AG09319 (cell line): ENCODE results near the gene SIGLEC1.

Experiments used
- DNase-seq: peaks from one replicate; pipeline ENCODE4 v3.0.0-alpha.2; 2010; ENCODE audit warnings: low read depth; ENCODE audit errors: extremely low read depth
- TF ChIP-seq, protein P1 (sequence below): IDR thresholded peaks from 2 replicates; pipeline ENCODE4 v1.5.1; 2011; ENCODE audit warnings: low read depth, mild to moderate bottlenecking, inconsistent platforms, low read length, moderate library complexity

SIGLEC1 gene

DNA sequence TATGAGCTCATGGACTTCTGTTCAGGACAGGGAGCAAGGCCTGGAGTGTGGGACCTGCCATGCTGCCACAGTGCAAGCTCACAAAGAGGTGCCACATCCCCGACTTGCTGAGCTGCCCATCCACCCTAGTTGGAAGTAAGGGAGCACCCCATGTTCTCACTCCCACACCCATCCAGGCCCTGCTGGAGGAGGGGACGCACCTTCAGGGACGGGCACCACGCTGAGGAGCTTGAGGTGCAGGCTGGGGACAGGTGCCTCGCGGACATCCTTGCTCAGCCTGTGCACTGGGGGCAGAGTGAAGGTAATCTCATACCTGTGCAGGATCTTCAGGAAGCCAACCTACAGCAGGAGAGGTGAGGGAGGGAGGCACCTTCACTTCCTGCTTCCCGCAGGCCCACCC is 42.9 kb upstream of the SIGLEC1 start:
- no peak for DNase-seq
- TF ChIP-seq, protein P1, sequence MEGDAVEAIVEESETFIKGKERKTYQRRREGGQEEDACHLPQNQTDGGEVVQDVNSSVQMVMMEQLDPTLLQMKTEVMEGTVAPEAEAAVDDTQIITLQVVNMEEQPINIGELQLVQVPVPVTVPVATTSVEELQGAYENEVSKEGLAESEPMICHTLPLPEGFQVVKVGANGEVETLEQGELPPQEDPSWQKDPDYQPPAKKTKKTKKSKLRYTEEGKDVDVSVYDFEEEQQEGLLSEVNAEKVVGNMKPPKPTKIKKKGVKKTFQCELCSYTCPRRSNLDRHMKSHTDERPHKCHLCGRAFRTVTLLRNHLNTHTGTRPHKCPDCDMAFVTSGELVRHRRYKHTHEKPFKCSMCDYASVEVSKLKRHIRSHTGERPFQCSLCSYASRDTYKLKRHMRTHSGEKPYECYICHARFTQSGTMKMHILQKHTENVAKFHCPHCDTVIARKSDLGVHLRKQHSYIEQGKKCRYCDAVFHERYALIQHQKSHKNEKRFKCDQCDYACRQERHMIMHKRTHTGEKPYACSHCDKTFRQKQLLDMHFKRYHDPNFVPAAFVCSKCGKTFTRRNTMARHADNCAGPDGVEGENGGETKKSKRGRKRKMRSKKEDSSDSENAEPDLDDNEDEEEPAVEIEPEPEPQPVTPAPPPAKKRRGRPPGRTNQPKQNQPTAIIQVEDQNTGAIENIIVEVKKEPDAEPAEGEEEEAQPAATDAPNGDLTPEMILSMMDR = no peak

DNA sequence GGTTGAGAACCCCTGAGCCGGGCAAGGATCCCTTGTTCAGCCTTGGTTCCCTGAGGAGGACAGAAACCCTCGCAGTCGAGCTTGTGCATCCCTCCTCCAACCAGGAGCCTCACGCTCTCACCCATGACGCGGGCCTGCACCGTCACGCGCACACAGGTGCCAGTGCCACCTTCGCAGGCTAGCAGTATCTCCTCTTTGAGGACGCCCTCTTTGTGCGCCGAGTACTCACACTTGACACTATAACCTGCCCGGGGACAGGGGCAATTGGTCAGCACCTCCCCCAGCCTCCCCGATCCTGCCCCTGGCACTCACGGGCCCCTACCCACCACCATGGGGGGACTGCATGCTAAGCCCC is 41.9 kb upstream of the SIGLEC1 start:
- TF ChIP-seq, protein P1 = no peak
- DNase-seq = no peak

DNA sequence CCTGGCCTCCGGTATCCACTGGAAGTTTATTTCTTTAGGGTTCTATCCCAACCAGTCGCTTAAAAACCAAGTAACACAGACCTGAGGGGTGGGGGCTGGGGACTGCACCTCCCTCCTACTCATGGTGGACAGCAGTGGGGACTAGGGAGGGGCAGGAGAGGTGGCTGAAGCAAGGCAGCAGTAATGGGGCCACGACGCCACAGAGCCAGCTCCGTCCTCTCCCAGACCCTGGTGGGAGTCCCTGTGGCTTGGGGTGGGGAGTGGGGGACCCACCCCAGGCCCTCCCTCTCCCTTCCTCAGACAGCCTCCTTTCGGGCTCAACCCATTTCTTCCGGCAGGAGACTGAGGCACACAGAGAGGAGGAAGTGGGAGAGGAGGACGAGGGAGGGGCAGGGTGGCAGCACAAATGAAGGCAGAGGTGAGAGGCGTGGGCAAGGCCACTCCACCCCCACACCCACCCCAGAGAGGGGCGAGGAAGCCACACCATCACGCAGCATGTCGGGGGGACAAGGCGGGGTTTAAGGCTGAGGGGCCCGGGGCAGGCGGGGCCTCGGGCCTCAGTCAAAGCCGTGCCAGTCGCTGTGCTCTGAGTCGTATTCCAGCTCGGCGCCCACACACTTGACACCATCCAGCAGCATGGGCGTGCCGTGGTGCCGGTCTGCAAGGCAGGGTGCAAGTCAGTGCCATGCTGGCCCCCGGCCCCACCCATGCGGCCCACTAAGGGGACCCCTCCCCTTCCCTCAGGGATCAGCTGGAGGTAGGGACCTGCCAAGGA is 41.3 kb upstream of the SIGLEC1 start:
- TF ChIP-seq, protein P1 = no peak
- no peak for DNase-seq

DNA sequence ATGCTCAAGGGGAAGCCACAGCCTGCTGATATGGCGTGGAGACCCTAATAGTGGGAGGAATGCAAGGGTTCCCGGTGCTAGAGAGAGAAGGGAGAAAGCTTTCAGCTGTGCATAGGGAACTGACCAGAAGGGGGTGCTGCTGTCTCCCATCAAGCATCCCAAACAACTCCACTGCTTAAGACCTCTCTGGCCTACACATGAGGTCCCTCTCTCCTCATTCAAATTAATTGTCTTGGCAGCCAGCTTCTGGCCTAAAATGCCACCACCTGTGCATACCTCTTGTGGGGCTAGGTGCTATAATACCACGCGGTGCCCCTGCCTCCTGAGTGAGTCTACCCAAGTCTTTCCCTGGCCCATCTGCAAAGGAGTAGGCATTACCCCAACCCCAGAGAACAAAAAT is 40.7 kb upstream of the SIGLEC1 start:
- peak; percentile 49 for DNase-seq
- TF ChIP-seq, protein P1 = peak; percentile 85

DNA sequence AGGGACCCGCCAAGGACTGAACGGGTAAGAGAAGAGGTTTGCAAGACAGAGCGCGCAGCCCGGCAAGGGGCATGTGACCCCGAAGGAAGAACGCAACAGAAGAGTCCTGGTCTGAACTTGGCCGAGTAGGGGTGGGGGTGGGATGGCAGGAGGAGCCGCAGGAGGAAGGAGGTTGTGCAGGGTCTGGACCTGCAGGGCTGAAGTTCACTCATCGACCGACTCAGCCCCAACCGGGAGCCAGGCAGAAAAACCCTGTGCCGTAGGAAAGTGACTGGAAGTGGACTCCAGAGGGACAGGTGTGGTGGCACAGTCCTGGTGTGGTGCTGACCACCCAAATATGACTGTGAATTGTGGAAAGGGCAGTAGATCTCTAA is 40.0 kb upstream of the SIGLEC1 start:
- no peak for DNase-seq
- TF ChIP-seq, protein P1 = no peak

DNA sequence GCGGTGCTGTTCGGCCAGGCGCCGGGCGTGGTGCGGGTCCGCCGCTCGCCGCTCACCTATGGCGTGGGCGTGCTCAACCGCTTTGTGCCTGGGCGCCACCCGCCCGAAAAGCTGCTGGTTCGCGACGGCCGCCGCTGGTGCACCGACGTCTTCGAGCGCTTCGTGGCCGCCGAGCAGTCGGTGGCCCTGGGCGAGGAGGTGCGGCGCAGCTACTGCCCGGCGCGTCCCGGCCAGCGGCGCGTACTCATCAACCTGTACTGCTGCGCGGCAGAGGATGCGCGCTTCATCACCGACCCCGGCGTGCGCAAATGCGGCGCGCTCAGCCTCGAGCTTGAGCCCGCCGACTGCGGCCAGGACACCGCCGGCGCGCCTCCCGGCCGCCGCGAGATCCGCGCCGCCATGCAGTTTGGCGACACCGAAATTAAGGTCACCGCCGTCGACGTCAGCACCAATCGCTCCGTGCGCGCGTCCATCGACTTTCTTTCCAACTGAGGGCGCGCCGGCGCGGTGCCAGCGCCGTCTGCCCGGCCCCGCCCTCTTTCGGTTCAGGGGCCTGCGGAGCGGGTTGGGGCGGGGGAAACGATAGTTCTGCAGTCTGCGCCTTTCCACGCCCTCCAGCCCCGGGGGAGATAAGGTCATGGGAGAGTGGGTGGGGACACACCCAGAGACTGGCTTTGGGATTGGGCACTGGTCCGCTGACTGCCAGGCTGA is 39.4 kb upstream of the SIGLEC1 start:
- no peak for DNase-seq

DNA sequence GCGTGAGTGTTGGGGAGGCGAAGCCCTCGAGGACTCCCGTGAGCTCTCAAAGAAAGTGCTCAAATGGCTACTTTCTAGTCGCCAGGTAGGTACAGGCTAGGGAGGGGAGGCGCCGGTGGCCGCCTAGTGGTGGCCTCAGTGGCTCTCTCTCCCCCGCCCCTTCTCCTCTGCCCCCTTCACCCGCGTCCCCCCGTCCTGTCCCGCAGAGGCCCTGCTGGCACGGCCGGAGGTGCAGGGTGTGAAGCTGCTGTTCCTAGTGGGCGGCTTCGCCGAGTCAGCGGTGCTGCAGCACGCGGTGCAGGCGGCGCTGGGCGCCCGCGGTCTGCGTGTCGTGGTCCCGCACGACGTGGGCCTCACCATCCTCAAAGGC is 38.9 kb upstream of the SIGLEC1 start:
- TF ChIP-seq, protein P1 = no peak
- DNase-seq = no peak

More for the DNA sequence above, 39.4 kb upstream of the SIGLEC1 start:
- TF ChIP-seq, protein P1 = no peak
